Measurements from ENCODE around the gene RPGRIP1L. TPM values are rescaled to one million over a fixed set of nuclear protein-coding genes. Genes with fewer than 3 reads are reported as not detected.

The RPGRIP1L gene
- total RNA-seq, 1 donor from 2014 or later = 22.0 TPM

DNA sequence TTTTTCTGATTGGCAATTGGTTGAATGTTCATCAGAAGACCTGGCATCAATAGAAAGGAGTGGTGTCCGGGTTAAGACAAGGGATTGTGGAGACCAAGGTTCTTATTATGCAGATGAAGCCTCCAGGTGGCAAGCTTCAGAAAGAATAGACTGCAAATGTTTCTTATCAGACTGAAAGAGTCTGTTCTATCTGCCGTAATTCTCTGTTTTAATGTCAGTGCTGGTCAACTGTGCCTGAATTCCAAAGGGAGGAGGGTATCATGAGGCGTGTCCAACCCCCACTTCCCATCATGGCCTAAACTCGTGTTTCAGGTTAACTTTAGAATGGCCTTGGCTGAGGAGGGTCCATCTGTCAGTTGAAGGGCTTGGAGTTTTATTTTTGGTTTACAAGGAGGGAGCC lies 140.2 kb downstream of the RPGRIP1L start:
- no peaks in the 10 kb centered on the region for H3K36me3 Mint-ChIP-seq

DNA sequence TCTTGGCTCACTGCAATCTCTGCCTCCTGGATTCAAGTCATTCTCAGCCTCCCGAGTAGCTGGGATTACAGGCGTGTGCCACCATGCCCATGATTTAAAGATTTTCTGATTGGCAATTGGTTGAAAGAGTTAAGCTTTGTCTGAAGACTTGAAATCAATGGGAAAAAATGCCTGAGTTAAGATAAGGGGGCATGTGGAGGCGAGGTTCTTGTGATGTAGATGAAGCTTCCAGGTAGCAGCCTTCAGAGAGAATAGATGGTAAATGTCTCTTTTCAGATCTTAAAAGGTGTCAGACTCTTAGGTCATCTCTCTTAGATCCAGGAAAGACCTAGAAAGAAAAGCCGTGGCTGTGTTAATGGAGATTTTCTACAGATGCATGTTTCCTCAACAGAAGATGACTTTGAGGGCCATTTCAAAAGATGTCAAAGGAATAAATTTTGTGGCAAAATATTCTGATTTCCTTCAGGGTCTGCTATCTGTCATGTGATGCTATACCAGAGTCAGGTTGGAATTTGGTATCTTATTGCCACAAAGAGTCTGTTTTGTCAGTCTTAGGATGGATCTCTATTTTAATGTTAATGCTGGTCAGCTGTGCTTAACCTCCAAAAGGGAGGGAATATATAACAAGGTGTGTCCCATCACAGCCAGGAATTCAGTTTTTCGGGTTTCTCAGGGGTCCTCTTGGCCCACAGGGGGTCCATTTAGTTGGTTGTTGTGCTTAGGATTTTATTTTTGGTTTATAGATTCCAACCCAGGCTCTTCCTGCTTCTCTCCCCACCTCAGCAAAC lies 142.4 kb downstream of the RPGRIP1L start:
- Mint-ChIP-seq H3K4me3 (no peak overlapping the region), H3K27ac (no peak overlapping the region), H3K36me3 (no peaks in the 10 kb centered on the region), H3K9me3 (peaks cover 5% of the 10 kb centered on the region), H3K4me1 (peaks cover 5% of the 10 kb centered on the region), H3K27me3 (ENCODE audit: low read depth) (no peaks in the 10 kb centered on the region)
- DNase-seq (ENCODE audit: low spot score in 2 of 2, unreplicated experiment in 2 of 2) = no peak
- TF ChIP-seq, protein P1, sequence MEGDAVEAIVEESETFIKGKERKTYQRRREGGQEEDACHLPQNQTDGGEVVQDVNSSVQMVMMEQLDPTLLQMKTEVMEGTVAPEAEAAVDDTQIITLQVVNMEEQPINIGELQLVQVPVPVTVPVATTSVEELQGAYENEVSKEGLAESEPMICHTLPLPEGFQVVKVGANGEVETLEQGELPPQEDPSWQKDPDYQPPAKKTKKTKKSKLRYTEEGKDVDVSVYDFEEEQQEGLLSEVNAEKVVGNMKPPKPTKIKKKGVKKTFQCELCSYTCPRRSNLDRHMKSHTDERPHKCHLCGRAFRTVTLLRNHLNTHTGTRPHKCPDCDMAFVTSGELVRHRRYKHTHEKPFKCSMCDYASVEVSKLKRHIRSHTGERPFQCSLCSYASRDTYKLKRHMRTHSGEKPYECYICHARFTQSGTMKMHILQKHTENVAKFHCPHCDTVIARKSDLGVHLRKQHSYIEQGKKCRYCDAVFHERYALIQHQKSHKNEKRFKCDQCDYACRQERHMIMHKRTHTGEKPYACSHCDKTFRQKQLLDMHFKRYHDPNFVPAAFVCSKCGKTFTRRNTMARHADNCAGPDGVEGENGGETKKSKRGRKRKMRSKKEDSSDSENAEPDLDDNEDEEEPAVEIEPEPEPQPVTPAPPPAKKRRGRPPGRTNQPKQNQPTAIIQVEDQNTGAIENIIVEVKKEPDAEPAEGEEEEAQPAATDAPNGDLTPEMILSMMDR (IDR thresholded peaks at IDR 0.05; ENCODE audit: unreplicated experiment) = no peak

More for the DNA sequence above, 140.2 kb downstream of the RPGRIP1L start:
- H3K27me3 Mint-ChIP-seq (ENCODE audit: low read depth) = no peaks in the 10 kb centered on the region
- no peak overlapping the region for H3K27ac Mint-ChIP-seq
- no peak overlapping the region for H3K4me3 Mint-ChIP-seq
- no peak for DNase-seq (ENCODE audit: low spot score in 2 of 2, unreplicated experiment in 2 of 2)
- H3K9me3 Mint-ChIP-seq = peaks cover 5% of the 10 kb centered on the region
- TF ChIP-seq, protein P1 (IDR thresholded peaks at IDR 0.05; ENCODE audit: unreplicated experiment) = no peak
- H3K4me1 Mint-ChIP-seq = peaks cover 5% of the 10 kb centered on the region

DNA sequence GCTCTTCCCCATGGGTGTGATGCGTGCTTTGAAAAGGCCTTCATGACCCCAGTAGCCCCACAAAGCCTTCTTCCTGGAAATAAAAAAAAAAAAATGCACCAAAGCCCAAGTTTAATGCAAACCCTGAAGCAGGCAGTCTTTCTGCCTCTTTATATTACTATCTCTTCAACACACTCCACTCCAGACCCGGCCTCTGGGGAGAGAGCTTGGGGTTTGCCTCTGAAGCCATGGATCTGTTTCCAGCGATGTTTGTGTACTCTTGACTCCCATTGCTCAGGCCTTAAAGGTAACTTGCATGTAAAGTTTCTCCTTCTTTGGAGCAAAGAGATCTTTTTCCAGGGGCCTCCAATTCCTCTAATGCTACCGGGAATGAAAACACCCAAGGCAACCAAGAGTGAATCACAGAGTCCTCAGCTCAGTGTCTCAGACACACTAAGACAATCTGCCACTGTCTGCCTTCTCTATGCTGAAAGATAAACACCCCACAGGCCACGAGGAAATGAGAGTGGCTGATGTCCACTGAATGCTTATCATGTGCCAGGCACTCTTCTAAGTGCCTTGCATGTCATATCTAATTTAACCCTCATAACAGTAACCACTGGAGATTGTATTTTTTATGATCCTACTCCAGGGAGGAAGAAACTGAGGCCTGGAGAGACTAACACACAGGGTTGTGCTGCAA lies 144.2 kb downstream of the RPGRIP1L start:
- Mint-ChIP-seq H3K27ac (no peak overlapping the region), H3K4me1 (no peaks in the 10 kb centered on the region), H3K36me3 (no peaks in the 10 kb centered on the region), H3K4me3 (no peak overlapping the region), H3K9me3 (peaks cover 5% of the 10 kb centered on the region), H3K27me3 (ENCODE audit: low read depth) (no peaks in the 10 kb centered on the region)
- TF ChIP-seq, protein P1 (IDR thresholded peaks at IDR 0.05; ENCODE audit: unreplicated experiment) = no peak
- DNase-seq (ENCODE audit: low spot score in 2 of 2, unreplicated experiment in 2 of 2) = no peak

DNA sequence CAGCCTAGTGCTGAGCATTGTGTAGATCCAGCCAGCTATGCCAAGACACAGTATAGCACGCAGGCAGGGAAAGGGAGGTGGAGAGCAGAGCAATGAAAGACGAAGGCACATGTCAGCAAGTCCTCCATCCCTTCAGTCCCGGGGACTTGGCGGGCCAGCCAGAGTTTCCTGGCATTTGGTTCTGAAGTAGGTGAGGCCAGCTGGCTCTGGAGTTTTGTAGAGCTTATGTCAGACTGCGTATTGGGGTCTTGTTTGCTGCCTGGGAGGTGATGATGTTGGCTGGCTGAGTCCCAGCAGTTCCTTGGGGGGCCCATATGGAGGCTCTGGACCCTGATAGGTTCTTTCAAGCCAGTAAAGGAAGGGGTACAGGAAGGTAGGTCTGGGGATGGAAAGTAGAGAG lies 144.9 kb downstream of the RPGRIP1L start:
- Mint-ChIP-seq H3K4me1 (no peaks in the 10 kb centered on the region), H3K9me3 (peaks cover 3% of the 10 kb centered on the region), H3K27ac (no peak overlapping the region), H3K36me3 (no peaks in the 10 kb centered on the region), H3K4me3 (no peak overlapping the region), H3K27me3 (ENCODE audit: low read depth) (no peaks in the 10 kb centered on the region)
- DNase-seq (ENCODE audit: low spot score in 2 of 2, unreplicated experiment in 2 of 2) = no peak
- TF ChIP-seq, protein P1 (IDR thresholded peaks at IDR 0.05; ENCODE audit: unreplicated experiment) = no peak

DNA sequence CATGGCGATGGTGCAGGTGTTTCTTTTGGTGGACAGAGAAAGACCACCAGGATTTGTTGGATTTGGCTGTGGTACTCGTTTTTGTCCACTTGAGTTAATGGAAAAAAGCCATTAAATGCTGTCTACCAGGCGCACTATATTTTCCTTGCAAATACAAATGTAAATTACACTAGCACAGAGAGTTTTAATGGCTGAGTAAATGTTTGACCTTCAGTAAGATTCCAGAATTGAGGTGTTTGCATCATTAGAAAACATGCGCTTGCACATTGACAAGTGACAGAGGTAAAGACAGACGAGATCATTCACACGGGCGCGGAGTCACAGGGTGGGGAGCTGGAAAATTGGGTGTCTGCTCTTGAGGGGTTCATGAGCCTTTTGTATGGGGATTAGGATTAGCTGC lies 147.1 kb downstream of the RPGRIP1L start:
- no peaks in the 10 kb centered on the region for H3K9me3 Mint-ChIP-seq
- H3K36me3 Mint-ChIP-seq = no peaks in the 10 kb centered on the region
- no peak overlapping the region for H3K27ac Mint-ChIP-seq
- DNase-seq (ENCODE audit: low spot score in 2 of 2, unreplicated experiment in 2 of 2) = no peak
- TF ChIP-seq, protein P1 (IDR thresholded peaks at IDR 0.05; ENCODE audit: unreplicated experiment) = no peak
- H3K4me1 Mint-ChIP-seq = no peaks in the 10 kb centered on the region
- H3K27me3 Mint-ChIP-seq (ENCODE audit: low read depth) = no peaks in the 10 kb centered on the region
- no peak overlapping the region for H3K4me3 Mint-ChIP-seq

Measured in mesothelial cell of epicardium (in vitro differentiated cells).